Epithelial cell of esophagus (primary cell): ENCODE data around the gene PLXNA4.

Source experiments
- DNase-seq: peaks from one replicate; pipeline ENCODE4 v3.0.0; 2010; ENCODE audit warnings: low read depth
- H3K4me3 ChIP-seq: 2 replicates; pipeline ENCODE4 v1.5.1; 2011; ENCODE audit warnings: mild to moderate bottlenecking, low read length, control low read depth
- TF ChIP-seq, protein P1 (sequence below): IDR thresholded peaks from 2 replicates; pipeline ENCODE4 v1.5.1; 2011; ENCODE audit warnings: low read depth, mild to moderate bottlenecking, low read length, control low read depth, inconsistent platforms; ENCODE audit not compliant: insufficient read depth; ENCODE audit errors: missing control alignments

Gene PLXNA4

DNA sequence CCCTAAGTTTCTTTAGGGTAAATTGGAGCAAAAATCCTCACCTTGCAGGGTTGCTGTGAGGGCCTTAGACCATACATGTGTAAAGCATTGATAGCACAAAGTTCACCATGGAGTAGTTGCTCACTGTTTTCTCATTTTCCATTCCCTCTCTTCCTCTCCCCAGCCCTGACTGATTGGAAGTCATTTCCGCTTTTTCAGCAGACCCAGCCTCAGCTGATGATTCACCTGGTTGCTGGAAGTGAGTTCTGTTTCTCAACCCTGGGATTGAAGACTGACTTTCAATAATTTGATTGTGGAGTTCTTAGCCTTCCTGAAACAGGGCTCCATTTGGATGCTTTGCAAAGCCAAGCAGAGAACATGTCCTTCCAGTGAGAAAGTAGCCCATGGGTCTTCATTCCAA is 107.0 kb downstream of the PLXNA4 start:
- no peak overlapping the region for H3K4me3 ChIP-seq
- no peak for DNase-seq
- TF ChIP-seq, protein P1, sequence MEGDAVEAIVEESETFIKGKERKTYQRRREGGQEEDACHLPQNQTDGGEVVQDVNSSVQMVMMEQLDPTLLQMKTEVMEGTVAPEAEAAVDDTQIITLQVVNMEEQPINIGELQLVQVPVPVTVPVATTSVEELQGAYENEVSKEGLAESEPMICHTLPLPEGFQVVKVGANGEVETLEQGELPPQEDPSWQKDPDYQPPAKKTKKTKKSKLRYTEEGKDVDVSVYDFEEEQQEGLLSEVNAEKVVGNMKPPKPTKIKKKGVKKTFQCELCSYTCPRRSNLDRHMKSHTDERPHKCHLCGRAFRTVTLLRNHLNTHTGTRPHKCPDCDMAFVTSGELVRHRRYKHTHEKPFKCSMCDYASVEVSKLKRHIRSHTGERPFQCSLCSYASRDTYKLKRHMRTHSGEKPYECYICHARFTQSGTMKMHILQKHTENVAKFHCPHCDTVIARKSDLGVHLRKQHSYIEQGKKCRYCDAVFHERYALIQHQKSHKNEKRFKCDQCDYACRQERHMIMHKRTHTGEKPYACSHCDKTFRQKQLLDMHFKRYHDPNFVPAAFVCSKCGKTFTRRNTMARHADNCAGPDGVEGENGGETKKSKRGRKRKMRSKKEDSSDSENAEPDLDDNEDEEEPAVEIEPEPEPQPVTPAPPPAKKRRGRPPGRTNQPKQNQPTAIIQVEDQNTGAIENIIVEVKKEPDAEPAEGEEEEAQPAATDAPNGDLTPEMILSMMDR = no peak

DNA sequence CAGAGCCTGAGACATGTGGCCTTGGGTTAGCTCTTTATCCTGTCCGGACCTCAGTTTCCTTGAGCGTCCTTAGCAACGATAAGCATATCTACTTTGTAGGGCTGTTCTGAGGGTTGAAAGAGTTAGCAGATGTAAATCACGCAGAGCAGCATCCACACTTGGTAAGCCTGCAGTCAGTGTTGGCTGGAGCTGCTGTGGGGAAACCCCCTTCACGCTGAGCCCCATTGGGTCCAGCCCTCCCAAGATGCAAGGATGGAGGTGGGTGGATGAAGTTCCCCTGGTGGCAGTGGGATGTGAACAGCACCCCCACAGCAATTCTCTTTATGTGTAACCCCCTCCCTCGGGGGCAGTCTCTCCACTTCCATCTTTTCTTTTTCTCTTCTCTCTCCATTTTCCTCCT is 109.9 kb downstream of the PLXNA4 start:
- no peak overlapping the region for H3K4me3 ChIP-seq
- no peak for DNase-seq
- TF ChIP-seq, protein P1 = no peak

DNA sequence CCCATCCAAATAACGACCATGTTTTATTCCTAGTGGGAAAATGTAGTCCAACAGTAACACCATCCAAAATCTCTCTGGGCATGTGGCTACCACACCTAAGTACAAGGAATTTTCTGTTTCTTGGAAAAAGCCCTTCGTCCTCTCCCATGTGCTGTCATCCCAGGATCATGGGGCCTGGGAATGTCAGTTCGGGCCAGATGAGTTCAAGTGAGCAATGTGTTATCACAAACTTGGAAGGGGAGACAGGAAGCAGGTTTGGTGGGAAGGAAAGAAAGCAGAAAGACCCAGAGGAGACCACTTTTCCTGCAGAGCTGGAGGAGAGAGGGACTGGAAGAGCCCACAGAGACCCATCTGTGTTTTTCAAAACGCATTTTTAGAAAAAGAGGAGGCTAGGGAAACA is 110.8 kb downstream of the PLXNA4 start:
- TF ChIP-seq, protein P1 = no peak
- no peak for DNase-seq
- no peak overlapping the region for H3K4me3 ChIP-seq

DNA sequence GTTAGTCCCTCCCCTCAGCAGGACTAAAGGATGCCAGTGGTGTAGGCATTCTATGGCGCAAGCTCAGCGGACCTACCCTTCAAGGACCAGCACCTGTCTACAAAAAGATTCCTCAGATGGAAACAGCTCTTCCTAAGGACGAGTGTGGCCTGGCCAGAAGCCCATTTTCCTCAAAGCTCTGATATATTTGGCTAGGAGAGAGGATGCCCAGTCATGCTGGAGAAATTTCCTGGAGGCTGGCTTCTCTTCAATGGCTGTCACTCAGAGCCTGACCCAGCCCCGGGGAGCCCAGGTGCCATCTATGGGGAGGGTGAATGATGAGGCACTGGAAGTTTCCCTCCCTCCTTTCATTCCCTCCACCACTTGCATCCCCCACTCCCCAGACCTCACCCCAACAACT is 111.5 kb downstream of the PLXNA4 start:
- H3K4me3 ChIP-seq = no peak overlapping the region
- TF ChIP-seq, protein P1 = no peak
- no peak for DNase-seq

DNA sequence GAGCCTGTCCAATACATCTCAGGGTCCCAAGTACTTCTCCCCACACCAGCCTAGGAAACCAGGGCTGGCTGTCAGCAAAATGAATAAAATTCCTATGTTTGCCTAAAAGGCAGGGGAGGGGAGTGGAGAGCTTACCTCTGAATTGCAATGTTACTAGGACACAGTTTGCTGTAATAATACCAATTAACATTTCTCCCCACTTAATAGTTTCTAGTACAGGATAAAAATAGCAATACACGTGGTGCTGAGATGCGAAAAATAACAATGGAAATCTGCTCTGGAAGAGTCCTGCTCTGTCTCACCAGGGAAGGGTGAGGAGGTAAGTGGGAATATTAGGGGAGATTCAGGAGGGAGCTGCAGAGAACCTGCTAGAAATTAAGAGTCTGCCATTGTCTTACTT is 112.3 kb downstream of the PLXNA4 start:
- TF ChIP-seq, protein P1 = no peak

DNA sequence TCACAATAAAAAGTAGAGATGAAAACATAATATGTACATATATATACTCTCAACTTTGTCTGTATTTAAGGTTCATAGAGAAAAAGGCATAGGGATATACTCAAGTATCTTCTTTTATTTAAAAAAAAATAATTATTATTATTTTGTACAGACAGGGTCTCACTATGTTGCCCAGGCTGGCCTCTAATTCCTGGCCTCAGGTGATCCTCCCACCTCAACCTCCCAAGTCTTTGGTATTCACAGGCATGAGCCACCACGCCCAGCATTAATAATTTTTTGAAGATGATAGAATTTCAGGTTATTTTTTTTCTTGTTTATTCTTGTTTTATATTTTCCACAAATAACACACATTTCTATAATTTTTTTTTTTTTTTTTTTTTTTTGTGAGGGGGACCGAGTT is 113.8 kb downstream of the PLXNA4 start:
- DNase-seq = no peak
- H3K4me3 ChIP-seq = no peak overlapping the region
- TF ChIP-seq, protein P1 = no peak

More for the DNA sequence above, 112.3 kb downstream of the PLXNA4 start:
- DNase-seq = no peak
- H3K4me3 ChIP-seq = no peak overlapping the region

DNA sequence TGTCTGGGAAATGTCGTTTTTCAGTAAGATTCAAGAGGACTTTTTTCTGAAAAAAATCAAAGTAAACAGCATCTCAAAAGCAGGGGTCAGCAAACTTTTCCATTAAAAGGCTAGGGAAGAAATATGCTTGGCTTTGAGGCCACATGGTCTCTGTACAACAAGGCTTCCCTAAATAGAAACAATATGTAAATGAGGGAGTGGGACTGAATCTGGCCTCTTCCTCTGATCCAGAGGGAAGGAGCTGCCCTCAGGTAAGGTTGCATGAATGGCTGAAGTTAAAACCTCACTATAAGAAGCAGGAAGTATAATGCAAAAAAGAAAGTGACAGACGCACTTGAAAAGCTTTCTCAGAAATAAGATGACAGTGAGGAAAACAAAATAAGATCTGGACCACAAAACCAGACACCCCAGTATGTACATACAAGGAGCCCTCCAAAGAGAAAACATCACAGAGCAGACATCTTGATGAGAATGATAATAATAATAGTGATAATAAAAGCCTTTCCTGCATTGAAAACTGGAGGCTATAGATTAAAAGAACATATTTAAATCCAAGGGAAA is 115.2 kb downstream of the PLXNA4 start:
- TF ChIP-seq, protein P1 = no peak
- no peak overlapping the region for H3K4me3 ChIP-seq
- DNase-seq = no peak
